IPS-20b (cell line): ENCODE data around the gene JAZF1.
"Not testable (repeated sequence)": the region's sequence is repeated elsewhere in the genome, so short reads cannot be mapped to it uniquely, and the experiment has no call there.

Source experiments
- H3K27ac ChIP-seq: one replicate; pipeline ENCODE4 v1.5.1; 2013; ENCODE audit warnings: low read length
- H3K27me3 ChIP-seq: 2 replicates; pipeline ENCODE4 v1.6.1; 2013; ENCODE audit warnings: mild to moderate bottlenecking, low read length, inconsistent platforms; ENCODE audit not compliant: insufficient read depth
- H3K36me3 ChIP-seq: 2 replicates; pipeline ENCODE4 v1.6.1; 2013; ENCODE audit warnings: low read depth, mild to moderate bottlenecking, inconsistent platforms, low read length, moderate library complexity; ENCODE audit not compliant: insufficient read depth
- H3K4me1 ChIP-seq: 2 replicates; pipeline ENCODE4 v1.6.1; 2013; ENCODE audit warnings: mild to moderate bottlenecking, control low read depth, inconsistent platforms, low read length, moderate library complexity; ENCODE audit not compliant: insufficient read depth
- H3K4me3 ChIP-seq: 2 replicates; pipeline ENCODE4 v1.5.1; 2013; ENCODE audit warnings: mild to moderate bottlenecking, low read length, inconsistent platforms
- H3K9ac ChIP-seq: 2 replicates; pipeline ENCODE4 v1.6.1; 2013; ENCODE audit warnings: low read depth, mild to moderate bottlenecking, inconsistent platforms, low read length, moderate library complexity
- H3K9me3 ChIP-seq: 2 replicates; pipeline ENCODE4 v1.6.1; 2013; ENCODE audit warnings: mild to moderate bottlenecking, low read depth, low read length, inconsistent platforms; ENCODE audit not compliant: insufficient read depth

Gene JAZF1

DNA sequence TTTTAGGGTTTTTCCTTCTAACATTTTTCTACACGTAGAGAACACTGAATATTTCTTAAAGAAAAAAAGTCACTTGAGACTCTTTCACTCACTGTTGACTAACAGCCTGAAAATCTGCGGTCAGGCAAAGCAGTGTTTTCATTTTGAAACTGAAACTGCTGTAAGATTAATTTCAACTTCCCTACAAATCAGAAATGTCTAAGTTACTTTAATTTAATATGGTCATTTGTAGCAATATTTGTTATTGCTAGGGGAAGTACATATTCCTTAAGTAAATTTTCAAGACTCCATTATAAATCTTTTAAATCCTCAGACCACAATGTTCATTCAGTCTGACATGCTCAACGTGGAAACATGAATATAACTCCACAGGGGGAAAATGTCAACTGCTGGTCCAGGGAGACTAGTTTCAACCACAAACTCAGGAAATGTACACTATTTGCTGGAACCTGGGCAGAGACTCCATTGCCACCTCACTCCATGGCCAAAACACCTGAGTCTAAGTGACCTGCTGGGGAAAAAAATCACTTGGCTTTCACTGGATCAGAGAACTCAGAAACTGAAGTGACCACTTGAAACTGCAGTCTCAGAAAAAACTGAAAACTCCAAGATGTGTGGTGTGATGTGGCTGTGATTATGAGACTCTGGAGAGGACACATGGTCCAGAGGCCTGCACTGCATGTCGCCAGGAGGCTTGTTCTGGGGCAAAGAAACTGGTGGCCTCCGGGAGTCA is 279.4 kb downstream of the JAZF1 start:
- H3K4me1 ChIP-seq = peaks cover 19% of the 10 kb centered on the region
- no peaks in the 10 kb centered on the region for H3K36me3 ChIP-seq
- H3K27ac ChIP-seq = no peak overlapping the region
- H3K9ac ChIP-seq = no peak overlapping the region
- no peaks in the 10 kb centered on the region for H3K27me3 ChIP-seq
- H3K9me3 ChIP-seq = no peaks in the 10 kb centered on the region
- no peak overlapping the region for H3K4me3 ChIP-seq

DNA sequence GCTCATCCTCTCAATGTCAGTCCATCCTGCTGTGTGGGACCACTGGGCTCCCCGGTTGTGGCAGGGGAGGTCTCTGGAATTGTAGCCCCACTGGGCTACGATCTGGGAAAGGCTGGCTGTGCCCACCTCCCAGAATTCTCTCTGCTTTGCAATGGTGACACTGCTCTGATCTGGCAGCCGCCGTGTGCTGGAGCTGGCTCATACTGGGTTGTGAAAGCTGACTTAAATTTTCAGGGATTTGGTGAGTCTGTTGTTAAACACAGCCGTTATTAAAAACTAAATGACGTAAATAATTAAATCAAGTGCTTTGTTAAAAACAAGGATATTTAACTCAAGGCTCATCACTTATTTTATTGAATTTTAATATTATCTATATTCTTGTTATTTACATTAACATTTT is 280.6 kb downstream of the JAZF1 start:
- H3K27ac ChIP-seq = no peak overlapping the region
- H3K9ac ChIP-seq = no peak overlapping the region
- no peaks in the 10 kb centered on the region for H3K27me3 ChIP-seq
- H3K9me3 ChIP-seq = no peaks in the 10 kb centered on the region
- H3K36me3 ChIP-seq = no peaks in the 10 kb centered on the region
- no peak overlapping the region for H3K4me3 ChIP-seq
- H3K4me1 ChIP-seq = peaks cover 15% of the 10 kb centered on the region; the same call in 1 of the 2 replicates

DNA sequence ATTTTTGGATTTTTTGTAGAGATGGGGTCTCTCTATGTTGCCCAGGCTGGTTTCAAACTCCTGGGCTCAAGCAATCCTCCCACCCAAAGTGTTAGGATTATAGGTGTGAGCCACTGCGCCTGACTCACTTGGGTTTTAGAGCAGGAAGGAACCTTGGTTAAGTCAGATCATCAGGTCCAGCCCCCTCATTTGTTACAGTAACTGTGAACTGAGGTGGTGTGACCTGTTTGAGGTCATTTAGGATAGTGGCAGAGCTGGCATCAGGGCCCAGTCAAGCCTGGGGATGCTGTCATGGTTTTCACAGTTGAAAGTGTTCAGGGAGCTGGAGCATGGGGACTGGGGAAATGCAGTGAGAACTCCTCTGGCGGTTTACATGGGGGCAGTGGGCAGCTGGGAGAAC is 281.0 kb downstream of the JAZF1 start:
- Histone ChIP-seq H3K27ac (no peak overlapping the region), H3K4me1 (peaks cover 15% of the 10 kb centered on the region; the same call in 1 of the 2 replicates), H3K4me3 (no peak overlapping the region), H3K36me3 (no peaks in the 10 kb centered on the region), H3K27me3 (no peaks in the 10 kb centered on the region), H3K9ac (no peak overlapping the region), H3K9me3 (no peaks in the 10 kb centered on the region)

DNA sequence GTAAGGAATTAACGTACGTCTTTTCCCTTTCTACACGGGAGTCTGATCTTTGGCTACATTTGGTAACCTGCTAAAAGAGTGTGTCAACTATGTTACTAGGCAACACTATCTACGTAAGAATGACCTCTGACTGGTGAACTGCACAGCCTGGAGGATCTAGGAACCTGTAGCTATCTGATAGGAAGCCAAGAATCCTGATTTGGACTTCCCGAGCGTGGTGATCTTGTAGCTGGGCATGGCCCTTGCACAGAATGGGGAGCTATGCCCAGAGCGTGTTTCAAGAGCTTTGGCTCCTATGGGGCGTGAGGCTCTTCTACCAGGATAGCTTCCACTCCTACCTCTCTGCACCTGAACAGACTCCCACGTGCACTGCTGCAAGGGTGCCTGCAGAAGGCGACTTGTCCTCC is 283.2 kb downstream of the JAZF1 start:
- no peaks in the 10 kb centered on the region for H3K36me3 ChIP-seq

DNA sequence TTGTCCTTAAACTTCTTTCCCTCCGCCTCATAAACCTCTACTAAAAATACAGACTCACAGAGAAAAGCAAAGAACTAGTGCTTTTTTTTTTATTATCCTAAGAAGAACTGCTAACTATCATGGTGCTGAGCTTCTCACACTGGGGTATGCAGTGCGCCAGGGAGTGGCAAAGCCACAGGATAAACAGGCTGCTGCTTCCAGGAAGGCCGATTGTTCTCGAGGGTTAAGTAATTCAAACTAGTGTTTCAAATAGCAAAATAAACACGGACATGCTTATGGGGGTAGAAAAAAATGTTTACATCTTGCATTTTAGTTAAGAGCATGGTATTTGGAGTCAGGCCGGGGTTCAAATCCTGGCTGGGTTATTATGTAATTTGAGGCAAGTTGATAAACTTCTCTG is 283.6 kb downstream of the JAZF1 start:
- H3K4me1 ChIP-seq = peaks cover 15% of the 10 kb centered on the region; the same call in 1 of the 2 replicates
- H3K27ac ChIP-seq = no peak overlapping the region
- H3K36me3 ChIP-seq = no peaks in the 10 kb centered on the region
- no peaks in the 10 kb centered on the region for H3K27me3 ChIP-seq
- no peak overlapping the region for H3K9ac ChIP-seq
- H3K4me3 ChIP-seq = no peak overlapping the region
- no peaks in the 10 kb centered on the region for H3K9me3 ChIP-seq

More for the DNA sequence above, 283.2 kb downstream of the JAZF1 start:
- Histone ChIP-seq H3K27ac (no peak overlapping the region), H3K9me3 (no peaks in the 10 kb centered on the region), H3K4me1 (peaks cover 15% of the 10 kb centered on the region; the same call in 1 of the 2 replicates), H3K9ac (no peak overlapping the region), H3K4me3 (no peak overlapping the region), H3K27me3 (no peaks in the 10 kb centered on the region)

DNA sequence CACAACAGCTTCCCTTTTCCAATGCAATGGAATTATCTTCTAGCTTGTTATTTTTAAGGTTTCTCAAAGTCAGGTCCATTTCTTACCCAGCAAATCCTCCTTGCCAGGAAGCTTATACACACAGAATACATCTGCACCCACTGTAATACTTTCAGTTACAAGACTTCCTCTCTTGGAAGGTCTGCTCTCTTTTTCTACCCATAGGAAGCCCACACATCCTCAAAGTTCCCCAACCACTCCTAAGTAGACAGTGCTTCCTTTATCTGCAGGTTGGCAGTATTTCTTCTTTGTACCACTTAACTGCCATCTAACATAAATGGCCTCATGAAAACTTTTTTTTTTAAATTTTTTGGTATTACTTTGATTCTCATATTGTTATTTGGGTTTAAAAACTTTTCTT is 285.0 kb downstream of the JAZF1 start:
- Histone ChIP-seq H3K36me3 (no peaks in the 10 kb centered on the region), H3K4me1 (peaks cover 15% of the 10 kb centered on the region; the same call in 1 of the 2 replicates), H3K4me3 (no peak overlapping the region), H3K27me3 (no peaks in the 10 kb centered on the region), H3K9ac (no peak overlapping the region), H3K27ac (no peak overlapping the region), H3K9me3 (no peaks in the 10 kb centered on the region)

DNA sequence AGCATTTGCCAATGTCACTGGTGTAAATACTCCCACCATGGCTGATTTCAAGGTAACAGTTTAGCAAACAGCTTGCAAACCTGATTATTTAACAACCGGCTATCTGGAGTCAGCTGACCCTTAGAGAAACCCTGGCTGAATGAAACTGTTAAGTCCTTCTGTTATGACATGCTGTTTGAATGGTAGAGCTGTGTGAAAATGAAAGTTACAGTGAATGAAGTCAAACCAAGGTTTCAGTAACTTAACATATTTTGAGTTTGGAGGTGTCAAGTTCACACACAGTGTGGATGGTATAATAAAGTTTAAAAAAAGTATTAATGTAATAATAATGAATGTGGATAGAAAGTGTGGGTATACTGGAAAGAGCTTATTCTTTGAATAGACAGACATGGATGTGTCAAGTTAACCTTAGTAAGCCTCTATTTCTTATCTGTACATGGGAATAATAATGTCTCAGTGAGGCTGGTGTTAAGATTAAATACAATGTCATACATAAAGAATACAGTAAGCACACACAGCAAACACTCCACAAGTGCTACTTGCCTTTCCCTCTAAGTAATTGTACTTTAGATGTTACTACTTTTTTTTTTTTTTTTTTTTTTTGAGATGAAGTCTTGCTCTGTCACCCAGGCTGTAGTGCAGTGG is 290.3 kb downstream of the JAZF1 start:
- Histone ChIP-seq H3K9me3 (no peaks in the 10 kb centered on the region), H3K4me3 (no peak overlapping the region), H3K9ac (no peak overlapping the region), H3K27ac (no peak overlapping the region), H3K4me1 (no peaks in the 10 kb centered on the region), H3K27me3 (no peaks in the 10 kb centered on the region), H3K36me3 (no peaks in the 10 kb centered on the region)

DNA sequence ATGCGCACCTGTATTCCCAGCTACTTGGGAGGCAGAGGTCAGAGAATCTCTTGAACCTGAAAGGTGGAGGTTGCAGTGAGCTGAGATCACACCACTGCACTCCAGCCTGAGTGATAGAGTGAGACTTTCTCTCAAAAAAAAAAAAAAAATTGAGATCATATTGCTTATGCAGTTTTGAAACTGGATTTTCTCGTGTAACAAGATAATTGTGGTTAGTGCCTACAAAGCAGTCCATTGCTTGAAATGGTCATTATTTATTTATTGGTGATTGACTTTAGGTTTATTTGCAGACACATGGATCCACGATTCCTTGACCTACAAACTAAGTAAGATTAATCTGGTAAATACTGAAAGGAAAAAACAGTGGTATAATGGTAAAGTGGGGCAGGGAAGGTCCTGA is 290.8 kb downstream of the JAZF1 start:
- H3K27me3 ChIP-seq = no peaks in the 10 kb centered on the region
- H3K9me3 ChIP-seq = no peaks in the 10 kb centered on the region
- no peak overlapping the region for H3K27ac ChIP-seq
- H3K4me1 ChIP-seq = no peaks in the 10 kb centered on the region
- H3K4me3 ChIP-seq = no peak overlapping the region
- no peak overlapping the region for H3K9ac ChIP-seq
- no peaks in the 10 kb centered on the region for H3K36me3 ChIP-seq

DNA sequence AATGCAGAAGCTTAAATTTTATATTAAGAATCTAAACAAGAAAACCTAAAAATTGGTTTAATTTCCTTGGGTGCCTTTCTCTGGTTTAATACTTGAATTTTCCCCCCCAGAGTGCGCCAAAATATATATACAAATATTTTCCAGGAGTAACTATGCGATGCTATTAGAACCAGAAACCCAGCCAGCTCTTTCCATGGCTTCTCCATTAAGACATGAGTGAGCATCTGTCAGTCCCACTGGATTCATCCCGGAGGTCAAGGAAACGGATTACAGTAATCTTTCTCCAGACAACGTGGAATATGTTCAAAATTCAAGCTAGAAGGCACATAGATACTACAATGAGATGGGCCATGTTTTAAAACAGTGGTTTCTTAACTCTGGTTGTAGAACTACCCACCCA is 291.9 kb downstream of the JAZF1 start:
- Histone ChIP-seq H3K9me3 (no peaks in the 10 kb centered on the region), H3K9ac (no peak overlapping the region), H3K27ac (no peak overlapping the region), H3K4me1 (peaks cover 10% of the 10 kb centered on the region), H3K27me3 (no peaks in the 10 kb centered on the region), H3K4me3 (no peak overlapping the region), H3K36me3 (no peaks in the 10 kb centered on the region)

DNA sequence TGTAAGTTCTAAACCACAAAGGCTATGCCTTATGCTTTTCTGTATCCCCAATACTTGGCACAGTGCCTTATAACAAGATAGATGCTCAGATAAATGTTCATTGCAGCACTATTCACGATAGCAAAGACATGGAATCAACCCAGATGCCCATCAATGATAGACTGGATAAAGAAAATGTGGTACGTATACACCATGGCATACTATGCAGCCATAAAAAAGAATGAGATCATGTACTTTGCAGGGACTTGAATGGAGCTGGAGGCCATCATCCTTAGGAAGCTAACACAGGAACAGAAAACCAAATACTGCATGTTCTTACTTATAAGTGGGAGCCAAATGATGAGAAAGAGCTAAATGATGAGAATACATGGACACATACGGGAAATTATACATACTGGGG is 293.9 kb downstream of the JAZF1 start:
- H3K36me3 ChIP-seq, H3K27me3 ChIP-seq, H3K9ac ChIP-seq, H3K4me3 ChIP-seq, H3K27ac ChIP-seq, H3K9me3 ChIP-seq: not testable (repeated sequence)
- peaks cover 16% of the 10 kb centered on the region for H3K4me1 ChIP-seq

DNA sequence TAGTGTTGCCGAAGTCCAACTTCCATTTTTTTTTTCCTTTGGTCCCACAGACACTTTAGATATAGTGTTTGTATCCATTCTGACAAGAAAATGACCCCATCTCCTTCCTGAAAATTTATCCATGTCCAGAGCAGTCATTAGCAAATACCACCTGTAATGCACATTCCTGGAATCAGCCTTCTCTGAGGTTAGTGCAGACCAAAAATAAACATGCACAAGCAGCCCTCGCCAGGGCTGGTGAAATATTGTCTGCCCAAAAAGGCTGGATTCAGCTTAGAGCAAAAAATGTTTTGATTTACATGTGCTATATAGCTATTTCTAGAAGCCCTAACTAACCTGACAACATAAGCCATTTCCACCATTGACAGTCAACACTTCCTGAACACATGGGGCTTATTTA is 294.9 kb downstream of the JAZF1 start:
- Histone ChIP-seq H3K4me1 (peaks cover 16% of the 10 kb centered on the region), H3K27ac (no peak overlapping the region), H3K36me3 (no peaks in the 10 kb centered on the region), H3K4me3 (no peak overlapping the region), H3K9me3 (no peaks in the 10 kb centered on the region), H3K27me3 (no peaks in the 10 kb centered on the region), H3K9ac (no peak overlapping the region)

DNA sequence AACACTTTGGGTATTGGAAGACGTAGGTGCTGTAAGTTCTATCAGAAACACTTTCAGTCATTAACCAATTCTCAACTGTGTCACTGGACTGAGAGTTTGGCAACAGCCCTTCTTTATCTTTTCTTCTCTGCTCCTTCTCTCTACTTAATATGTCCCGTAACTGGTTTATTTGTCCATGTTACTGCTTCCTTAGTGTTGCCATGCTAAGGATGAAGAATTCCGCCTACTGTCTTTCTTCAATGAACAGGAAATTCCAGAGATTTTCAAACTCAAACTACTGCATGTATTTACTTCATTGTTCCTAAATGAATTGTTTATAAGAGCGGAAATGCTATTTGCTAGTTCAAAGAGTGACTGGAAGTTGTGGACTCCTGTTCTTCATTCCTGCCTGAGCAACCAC is 296.9 kb downstream of the JAZF1 start:
- H3K36me3 ChIP-seq = no peaks in the 10 kb centered on the region
- H3K4me1 ChIP-seq = peaks cover 16% of the 10 kb centered on the region
- H3K4me3 ChIP-seq = no peak overlapping the region
- no peaks in the 10 kb centered on the region for H3K9me3 ChIP-seq
- no peaks in the 10 kb centered on the region for H3K27me3 ChIP-seq
- no peak overlapping the region for H3K27ac ChIP-seq
- no peak overlapping the region for H3K9ac ChIP-seq
